ENCODE results near the gene CAPN1. TPM values are rescaled to one million over a fixed set of nuclear protein-coding genes. Genes with fewer than 3 reads are reported as not detected.

Gene CAPN1
- total and polyA plus RNA-seq, 9 of the 15 experiments (the other 6 are each of a cell fraction or from before 2014, with no cell fraction given) = 3.5 to 199 (median 61.6) TPM

DNA sequence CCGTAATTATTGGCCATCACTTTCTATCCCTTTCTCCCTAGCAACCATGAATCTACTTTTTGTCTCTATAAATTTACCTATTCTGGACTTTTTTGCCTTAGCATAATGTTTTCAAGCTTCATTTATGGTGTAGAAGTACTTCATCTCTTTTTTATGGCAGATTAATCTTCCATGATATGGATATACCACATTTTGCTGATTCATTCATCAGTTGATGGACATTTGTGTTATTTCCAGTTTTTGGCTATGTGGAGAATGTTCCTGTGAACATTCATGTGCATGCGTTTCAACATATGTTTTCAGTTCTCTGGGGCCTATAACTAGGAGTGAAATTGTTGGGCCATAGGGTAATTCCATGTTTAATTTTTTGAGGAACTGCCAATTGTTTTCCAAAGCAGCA lies 12.8 kb downstream of the CAPN1 start (continued):
- TF ChIP-seq CEBPG (CRISPR knock-in tag; IDR thresholded peaks at IDR 0.05) (no peak), CEBPG (tag; conservative IDR thresholded peaks at IDR 0.05 in 1 of 2, IDR thresholded peaks at IDR 0.05 in 1 of 2) (no peak), NFE2 (IDR thresholded peaks at IDR 0.05; ENCODE audit: low read depth) (peak; percentile 77), BCOR (IDR thresholded peaks at IDR 0.05) (no peak), CREM (IDR thresholded peaks at IDR 0.05; ENCODE audit: low read depth) (no peak), ZNF316 (IDR thresholded peaks at IDR 0.05) (peak; percentile 70), ZNF696 (CRISPR knock-in tag; conservative IDR thresholded peaks at IDR 0.05) (no peak), SRSF9 (IDR thresholded peaks at IDR 0.05; ENCODE audit: borderline replicate concordance, low read depth, low read length) (no peak), ZNF212 (CRISPR knock-in tag; IDR thresholded peaks at IDR 0.05) (no peak), ZNF253 (CRISPR knock-in tag; conservative IDR thresholded peaks at IDR 0.05) (no peak)
- TF ChIP-seq, protein P1, sequence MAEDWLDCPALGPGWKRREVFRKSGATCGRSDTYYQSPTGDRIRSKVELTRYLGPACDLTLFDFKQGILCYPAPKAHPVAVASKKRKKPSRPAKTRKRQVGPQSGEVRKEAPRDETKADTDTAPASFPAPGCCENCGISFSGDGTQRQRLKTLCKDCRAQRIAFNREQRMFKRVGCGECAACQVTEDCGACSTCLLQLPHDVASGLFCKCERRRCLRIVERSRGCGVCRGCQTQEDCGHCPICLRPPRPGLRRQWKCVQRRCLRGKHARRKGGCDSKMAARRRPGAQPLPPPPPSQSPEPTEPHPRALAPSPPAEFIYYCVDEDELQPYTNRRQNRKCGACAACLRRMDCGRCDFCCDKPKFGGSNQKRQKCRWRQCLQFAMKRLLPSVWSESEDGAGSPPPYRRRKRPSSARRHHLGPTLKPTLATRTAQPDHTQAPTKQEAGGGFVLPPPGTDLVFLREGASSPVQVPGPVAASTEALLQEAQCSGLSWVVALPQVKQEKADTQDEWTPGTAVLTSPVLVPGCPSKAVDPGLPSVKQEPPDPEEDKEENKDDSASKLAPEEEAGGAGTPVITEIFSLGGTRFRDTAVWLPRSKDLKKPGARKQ (CRISPR knock-in tag; IDR thresholded peaks at IDR 0.05) = no peak
- TF ChIP-seq, protein P2, sequence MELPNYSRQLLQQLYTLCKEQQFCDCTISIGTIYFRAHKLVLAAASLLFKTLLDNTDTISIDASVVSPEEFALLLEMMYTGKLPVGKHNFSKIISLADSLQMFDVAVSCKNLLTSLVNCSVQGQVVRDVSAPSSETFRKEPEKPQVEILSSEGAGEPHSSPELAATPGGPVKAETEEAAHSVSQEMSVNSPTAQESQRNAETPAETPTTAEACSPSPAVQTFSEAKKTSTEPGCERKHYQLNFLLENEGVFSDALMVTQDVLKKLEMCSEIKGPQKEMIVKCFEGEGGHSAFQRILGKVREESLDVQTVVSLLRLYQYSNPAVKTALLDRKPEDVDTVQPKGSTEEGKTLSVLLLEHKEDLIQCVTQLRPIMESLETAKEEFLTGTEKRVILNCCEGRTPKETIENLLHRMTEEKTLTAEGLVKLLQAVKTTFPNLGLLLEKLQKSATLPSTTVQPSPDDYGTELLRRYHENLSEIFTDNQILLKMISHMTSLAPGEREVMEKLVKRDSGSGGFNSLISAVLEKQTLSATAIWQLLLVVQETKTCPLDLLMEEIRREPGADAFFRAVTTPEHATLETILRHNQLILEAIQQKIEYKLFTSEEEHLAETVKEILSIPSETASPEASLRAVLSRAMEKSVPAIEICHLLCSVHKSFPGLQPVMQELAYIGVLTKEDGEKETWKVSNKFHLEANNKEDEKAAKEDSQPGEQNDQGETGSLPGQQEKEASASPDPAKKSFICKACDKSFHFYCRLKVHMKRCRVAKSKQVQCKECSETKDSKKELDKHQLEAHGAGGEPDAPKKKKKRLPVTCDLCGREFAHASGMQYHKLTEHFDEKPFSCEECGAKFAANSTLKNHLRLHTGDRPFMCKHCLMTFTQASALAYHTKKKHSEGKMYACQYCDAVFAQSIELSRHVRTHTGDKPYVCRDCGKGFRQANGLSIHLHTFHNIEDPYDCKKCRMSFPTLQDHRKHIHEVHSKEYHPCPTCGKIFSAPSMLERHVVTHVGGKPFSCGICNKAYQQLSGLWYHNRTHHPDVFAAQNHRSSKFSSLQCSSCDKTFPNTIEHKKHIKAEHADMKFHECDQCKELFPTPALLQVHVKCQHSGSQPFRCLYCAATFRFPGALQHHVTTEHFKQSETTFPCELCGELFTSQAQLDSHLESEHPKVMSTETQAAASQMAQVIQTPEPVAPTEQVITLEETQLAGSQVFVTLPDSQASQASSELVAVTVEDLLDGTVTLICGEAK (IDR thresholded peaks at IDR 0.05) = no peak
- TF ChIP-seq, protein P2 (CRISPR knock-in tag; IDR thresholded peaks at IDR 0.05) = no peak
- TF ChIP-seq, protein P3, sequence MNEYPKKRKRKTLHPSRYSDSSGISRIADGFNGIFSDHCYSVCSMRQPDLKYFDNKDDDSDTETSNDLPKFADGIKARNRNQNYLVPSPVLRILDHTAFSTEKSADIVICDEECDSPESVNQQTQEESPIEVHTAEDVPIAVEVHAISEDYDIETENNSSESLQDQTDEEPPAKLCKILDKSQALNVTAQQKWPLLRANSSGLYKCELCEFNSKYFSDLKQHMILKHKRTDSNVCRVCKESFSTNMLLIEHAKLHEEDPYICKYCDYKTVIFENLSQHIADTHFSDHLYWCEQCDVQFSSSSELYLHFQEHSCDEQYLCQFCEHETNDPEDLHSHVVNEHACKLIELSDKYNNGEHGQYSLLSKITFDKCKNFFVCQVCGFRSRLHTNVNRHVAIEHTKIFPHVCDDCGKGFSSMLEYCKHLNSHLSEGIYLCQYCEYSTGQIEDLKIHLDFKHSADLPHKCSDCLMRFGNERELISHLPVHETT (CRISPR knock-in tag; conservative IDR thresholded peaks at IDR 0.05 in 1 of 2, IDR thresholded peaks at IDR 0.05 in 1 of 2) = no peak
- TF ChIP-seq, protein P4, sequence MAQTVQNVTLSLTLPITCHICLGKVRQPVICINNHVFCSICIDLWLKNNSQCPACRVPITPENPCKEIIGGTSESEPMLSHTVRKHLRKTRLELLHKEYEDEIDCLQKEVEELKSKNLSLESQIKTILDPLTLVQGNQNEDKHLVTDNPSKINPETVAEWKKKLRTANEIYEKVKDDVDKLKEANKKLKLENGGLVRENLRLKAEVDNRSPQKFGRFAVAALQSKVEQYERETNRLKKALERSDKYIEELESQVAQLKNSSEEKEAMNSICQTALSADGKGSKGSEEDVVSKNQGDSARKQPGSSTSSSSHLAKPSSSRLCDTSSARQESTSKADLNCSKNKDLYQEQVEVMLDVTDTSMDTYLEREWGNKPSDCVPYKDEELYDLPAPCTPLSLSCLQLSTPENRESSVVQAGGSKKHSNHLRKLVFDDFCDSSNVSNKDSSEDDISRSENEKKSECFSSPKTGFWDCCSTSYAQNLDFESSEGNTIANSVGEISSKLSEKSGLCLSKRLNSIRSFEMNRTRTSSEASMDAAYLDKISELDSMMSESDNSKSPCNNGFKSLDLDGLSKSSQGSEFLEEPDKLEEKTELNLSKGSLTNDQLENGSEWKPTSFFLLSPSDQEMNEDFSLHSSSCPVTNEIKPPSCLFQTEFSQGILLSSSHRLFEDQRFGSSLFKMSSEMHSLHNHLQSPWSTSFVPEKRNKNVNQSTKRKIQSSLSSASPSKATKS (CRISPR knock-in tag; IDR thresholded peaks at IDR 0.05) = no peak

All from K562 (cell line).